ENCODE measurements around the gene FAM110D. TPM values are rescaled to one million over a fixed set of nuclear protein-coding genes. Genes with fewer than 3 reads are reported as not detected.

FAM110D gene
- total RNA-seq, 2 experiments from 2014 or later = not detected

GRCh38 chr1:26132834-26133167 lies 26.1 kb upstream of the FAM110D start:
- Mint-ChIP-seq H3K9me3 (no peaks in the 10 kb centered on the region), H3K36me3 (no peaks in the 10 kb centered on the region), H3K4me3 (no peak overlapping the region), H3K27ac (no peak overlapping the region), H3K4me1 (ENCODE audit: low read depth) (peaks cover 8% of the 10 kb centered on the region), H3K27me3 (no peaks in the 10 kb centered on the region)
- POLR2A ChIA-PET = no interaction called here
- intact Hi-C loops (cut with micrococcal nuclease) = no loop called here
- CTCF ChIA-PET = interaction anchor here (0.7 to 3.6 kb wide), 2 partner anchors 10 to 12 kb away, joined by 5 to 16 read pairs; no protein-coding TSS in a partner anchor
- DNase-seq = no peak

GRCh38 chr1:26134466-26134865 lies 24.4 kb upstream of the FAM110D start:
- Mint-ChIP-seq H3K36me3 (no peaks in the 10 kb centered on the region), H3K9me3 (no peaks in the 10 kb centered on the region), H3K4me1 (ENCODE audit: low read depth) (peaks cover 7% of the 10 kb centered on the region), H3K27ac (no peak overlapping the region), H3K4me3 (no peak overlapping the region), H3K27me3 (no peaks in the 10 kb centered on the region)
- intact Hi-C loops (cut with micrococcal nuclease) = no loop called here
- no peak for DNase-seq
- ChIA-PET CTCF (no interaction called here), POLR2A (no interaction called here)

- Mint-ChIP-seq H3K9me3 (no peaks in the 10 kb centered on the region), H3K27me3 (no peaks in the 10 kb centered on the region), H3K4me1 (ENCODE audit: low read depth) (peaks cover 7% of the 10 kb centered on the region), H3K4me3 (no peak overlapping the region), H3K27ac (no peak overlapping the region), H3K36me3 (no peaks in the 10 kb centered on the region)
- DNase-seq = no peak
- ChIA-PET CTCF (interaction anchor here (0.6 to 1.6 kb wide), 4 partner anchors 16 to 182 kb away, joined by 3 to 6 read pairs (median 5); no protein-coding TSS in a partner anchor), POLR2A (interaction anchor here (0.5 kb wide), 1 partner anchor 168 kb away, joined by 3 read pairs; no protein-coding TSS in a partner anchor)
- intact Hi-C loops (cut with micrococcal nuclease) = no loop called here
These were observed 19.8 kb upstream of the FAM110D start for GRCh38 chr1:26138974-26139558.

- H3K4me1 Mint-ChIP-seq (ENCODE audit: low read depth) = peaks cover 11% of the 10 kb centered on the region
- intact Hi-C loops (cut with micrococcal nuclease) = no loop called here
- H3K4me3 Mint-ChIP-seq = no peak overlapping the region
- DNase-seq = no peak
- no peaks in the 10 kb centered on the region for H3K9me3 Mint-ChIP-seq
- no peaks in the 10 kb centered on the region for H3K27me3 Mint-ChIP-seq
- H3K36me3 Mint-ChIP-seq = no peaks in the 10 kb centered on the region
- CTCF ChIA-PET = interaction anchor here (0.5 to 8.1 kb wide), 12 partner anchors 9 to 282 kb away, joined by 3 to 204 read pairs (median 4); partner anchors contain the start of gene ZNF593
- no peak overlapping the region for H3K27ac Mint-ChIP-seq
- POLR2A ChIA-PET = no interaction called here
These were observed 16.7 kb upstream of the FAM110D start for GRCh38 chr1:26142159-26142558.

GRCh38 chr1:26145041-26145959 lies 13.6 kb upstream of the FAM110D start:
- POLR2A ChIA-PET = interaction anchor here (0.7 to 1.1 kb wide), 4 partner anchors 36 to 114 kb away, joined by 3 to 7 read pairs (median 3); no protein-coding TSS in a partner anchor
- Mint-ChIP-seq H3K4me1 (ENCODE audit: low read depth) (peaks cover 4% of the 10 kb centered on the region), H3K27me3 (no peaks in the 10 kb centered on the region), H3K36me3 (no peaks in the 10 kb centered on the region), H3K9me3 (no peaks in the 10 kb centered on the region), H3K4me3 (no peak overlapping the region), H3K27ac (no peak overlapping the region)
- intact Hi-C loops (cut with micrococcal nuclease) = loop anchor here (1.0 to 2.0 kb wide), 3 partner anchors 18 to 109 kb away; no protein-coding TSS in a partner anchor
- peak; percentile 83 for DNase-seq
- CTCF ChIA-PET = interaction anchor here (0.7 to 8.1 kb wide), 41 partner anchors 12 to 984 kb away, joined by 3 to 204 read pairs (median 5); partner anchors contain the start of genes CD52, CEP85, CNKSR1 and FAM110D

GRCh38 chr1:26145960-26146294 lies 13.0 kb upstream of the FAM110D start:
- Mint-ChIP-seq H3K4me3 (no peak overlapping the region), H3K4me1 (ENCODE audit: low read depth) (peaks cover 4% of the 10 kb centered on the region), H3K27ac (no peak overlapping the region), H3K27me3 (no peaks in the 10 kb centered on the region), H3K36me3 (no peaks in the 10 kb centered on the region), H3K9me3 (no peaks in the 10 kb centered on the region)
- ChIA-PET POLR2A (no interaction called here), CTCF (interaction anchor here (0.9 to 8.1 kb wide), 22 partner anchors 11 to 271 kb away, joined by 3 to 204 read pairs (median 13); partner anchors contain the start of genes CEP85, CNKSR1, FAM110D and PDIK1L)
- no peak for DNase-seq
- intact Hi-C loops (cut with micrococcal nuclease) = loop anchor here (1.0 to 2.0 kb wide), 3 partner anchors 19 to 110 kb away; no protein-coding TSS in a partner anchor

- Mint-ChIP-seq H3K4me3 (no peak overlapping the region), H3K4me1 (ENCODE audit: low read depth) (peaks cover 4% of the 10 kb centered on the region), H3K27me3 (no peaks in the 10 kb centered on the region), H3K27ac (no peak overlapping the region), H3K9me3 (no peaks in the 10 kb centered on the region), H3K36me3 (no peaks in the 10 kb centered on the region)
- intact Hi-C loops (cut with micrococcal nuclease) = no loop called here
- ChIA-PET POLR2A (no interaction called here), CTCF (interaction anchor here (0.6 to 8.1 kb wide), 2 partner anchors 47 to 86 kb away, joined by 3 to 204 read pairs; partner anchors contain the start of gene CEP85)
- no peak for DNase-seq
These were observed 10.0 kb upstream of the FAM110D start for GRCh38 chr1:26148887-26149286.

- H3K36me3 Mint-ChIP-seq = no peaks in the 10 kb centered on the region
- DNase-seq = no peak
- POLR2A ChIA-PET = no interaction called here
- no peak overlapping the region for H3K4me3 Mint-ChIP-seq
- H3K9me3 Mint-ChIP-seq = no peaks in the 10 kb centered on the region
- intact Hi-C loops (cut with micrococcal nuclease) = no loop called here
- CTCF ChIA-PET = interaction anchor here (0.6 kb wide), 1 partner anchor 750 kb away, joined by 5 read pairs; no protein-coding TSS in a partner anchor
- H3K27me3 Mint-ChIP-seq = peaks cover 12% of the 10 kb centered on the region
- H3K4me1 Mint-ChIP-seq (ENCODE audit: low read depth) = no peaks in the 10 kb centered on the region
- no peak overlapping the region for H3K27ac Mint-ChIP-seq
These were observed 4.8 kb upstream of the FAM110D start for GRCh38 chr1:26153966-26154532.

GRCh38 chr1:26154750-26155149 lies 4.1 kb upstream of the FAM110D start:
- no peaks in the 10 kb centered on the region for H3K4me1 Mint-ChIP-seq (ENCODE audit: low read depth)
- intact Hi-C loops (cut with micrococcal nuclease) = no loop called here
- H3K9me3 Mint-ChIP-seq = no peaks in the 10 kb centered on the region
- H3K27me3 Mint-ChIP-seq = peaks cover 19% of the 10 kb centered on the region
- H3K27ac Mint-ChIP-seq = no peak overlapping the region
- POLR2A ChIA-PET = interaction anchor here (0.6 kb wide), 1 partner anchor 1753 kb away, joined by 3 read pairs; no protein-coding TSS in a partner anchor
- H3K36me3 Mint-ChIP-seq = no peaks in the 10 kb centered on the region
- no peak overlapping the region for H3K4me3 Mint-ChIP-seq
- CTCF ChIA-PET = interaction anchor here (0.6 to 1.0 kb wide), 2 partner anchors 15 to 751 kb away, joined by 3 to 5 read pairs; partner anchors contain the start of gene ZNF593
- no peak for DNase-seq

GRCh38 chr1:26155370-26156284 lies 3.3 kb upstream of the FAM110D start:
- DNase-seq = no peak
- ChIA-PET POLR2A (interaction anchor here (0.6 kb wide), 1 partner anchor 1752 kb away, joined by 3 read pairs; no protein-coding TSS in a partner anchor), CTCF (interaction anchor here (1.0 to 3.8 kb wide), 3 partner anchors 10 to 53 kb away, joined by 3 to 20 read pairs (median 3); partner anchors contain the start of gene ZNF593)
- Mint-ChIP-seq H3K36me3 (no peaks in the 10 kb centered on the region), H3K4me1 (ENCODE audit: low read depth) (no peaks in the 10 kb centered on the region), H3K9me3 (no peaks in the 10 kb centered on the region), H3K27me3 (peaks cover 19% of the 10 kb centered on the region), H3K4me3 (no peak overlapping the region), H3K27ac (no peak overlapping the region)
- intact Hi-C loops (cut with micrococcal nuclease) = no loop called here
